HepG2 (cell line): ENCODE data around the gene TCF23. TPM values are rescaled to one million over a fixed set of nuclear protein-coding genes. Genes with fewer than 3 reads are reported as not detected.

ENCODE experiments used
- ATF6 ChIP-seq: sonication (generic); formaldehyde crosslinking; conservative IDR thresholded peaks from 2 replicates; pipeline ENCODE4 v1.4.0; 2020; ENCODE audit warnings: missing genetic modification reagents
- CC2D1A ChIP-seq: sonication (generic); formaldehyde crosslinking; IDR thresholded peaks from 2 replicates; pipeline ENCODE4 v1.8.1; 2023; ENCODE audit warnings: mild to moderate bottlenecking, missing genetic modification reagents
- MTF2 ChIP-seq: sonication (generic); formaldehyde crosslinking; IDR thresholded peaks from 2 replicates; pipeline ENCODE4 v1.5.0; 2020; ENCODE audit warnings: missing genetic modification reagents, borderline replicate concordance
- TEAD2 ChIP-seq: sonication (generic); formaldehyde crosslinking; IDR thresholded peaks from 2 replicates; pipeline ENCODE4 v1.9.0; 2021; ENCODE audit warnings: missing genetic modification reagents
- ZNF382 ChIP-seq: sonication (generic); formaldehyde crosslinking; IDR thresholded peaks from 2 replicates; pipeline ENCODE4 v1.5.0; 2020; ENCODE audit warnings: missing genetic modification reagents, mild to moderate bottlenecking, borderline replicate concordance
- ZNF430 ChIP-seq: sonication (generic); formaldehyde crosslinking; IDR thresholded peaks from 2 replicates; pipeline ENCODE4 v1.9.0; 2021; ENCODE audit warnings: mild to moderate bottlenecking, missing genetic modification reagents
- ZNF616 ChIP-seq: sonication (generic); formaldehyde crosslinking; IDR thresholded peaks from 2 replicates; pipeline ENCODE4 v1.5.0; 2020; ENCODE audit warnings: low read depth, mild to moderate bottlenecking, missing genetic modification reagents
- ZNF639 ChIP-seq: conservative IDR thresholded peaks from 2 replicates; pipeline ENCODE4 v1.6.1; 2018; ENCODE audit warnings: missing genetic modification reagents
- ZNF710 ChIP-seq: sonication (generic); formaldehyde crosslinking; IDR thresholded peaks from 2 replicates; pipeline ENCODE4 v1.5.0; 2020; ENCODE audit warnings: mild to moderate bottlenecking, missing genetic modification reagents, borderline replicate concordance
- polyA plus RNA-seq, 8 experiments: library from polyadenylated mRNA; depleted of rRNA in 3 of 8; stranded (reverse) in 7 of 8; unstranded in 1 of 8; fragments of >200 nt; fragmentation: Illumina TruSeq in 4 of 8; extraction: Trizol in 4 of 8; gene quantifications; 2 replicates each; pipeline versions ENCODE4 v1.2.1 to v1.2.3, GENCODE V29; 2011 to 2016; ENCODE audit warnings: low read depth in 4 of 8, missing spikeins in 1 of 8, mixed read lengths in 1 of 8; ENCODE audit not compliant: insufficient read depth in 1 of 8
- total RNA-seq, 5 experiments: library from RNA; depleted of rRNA; stranded (reverse); fragments of >200 nt; fragmentation: Illumina TruSeq; extraction: Trizol; gene quantifications; 2 replicates each; pipeline ENCODE4 v1.2.3, GENCODE V29; 2016; ENCODE audit warnings: low read depth in 1 of 5

The TCF23 gene
- total and polyA plus RNA-seq, 2 of the 13 experiments (the other 11 are each of a cell fraction or from before 2014, with no cell fraction given) = 0.02 to 1.4 TPM

GRCh38 chr2:27150639-27151230 lies 1.9 kb downstream of the TCF23 start (continued):
- TF ChIP-seq MTF2 (CRISPR knock-in tag) = no peak
- no peak for TF ChIP-seq ZNF710 (CRISPR knock-in tag)
- TF ChIP-seq ZNF616 = no peak
- TF ChIP-seq TEAD2 (CRISPR knock-in tag) = no peak
- no peak for TF ChIP-seq ZNF639
- no peak for TF ChIP-seq ZNF430 (CRISPR knock-in tag)
- no peak for TF ChIP-seq CC2D1A
- no peak for TF ChIP-seq ATF6 (CRISPR knock-in tag)
- TF ChIP-seq ZNF382 (CRISPR knock-in tag) = no peak
